Vagina (tissue), 2 donors: Measurements from ENCODE around the gene OPRL1. TPM values are rescaled to one million over a fixed set of nuclear protein-coding genes. Genes with fewer than 3 reads are reported as not detected.

Source experiments
- DNase-seq, 2 donors: peaks; one replicate each; pipeline ENCODE4 v3.0.0-alpha.2; 2017; ENCODE audit errors: extremely low spot score in 2 of 2
- H3K27ac ChIP-seq: fragments of 200-600 bp; sonication (generic); one replicate; pipeline ENCODE4 v1.5.1; 2019
- H3K27me3 ChIP-seq: fragments of 200-600 bp; sonication (generic); one replicate; pipeline ENCODE4 v1.5.1; 2019
- H3K36me3 ChIP-seq, 2 donors: fragments of 200-600 bp; sonication (generic); one replicate each; pipeline ENCODE4 v1.5.1; 2017 to 2019
- H3K4me1 ChIP-seq: fragments of 200-600 bp; sonication (generic); one replicate; pipeline ENCODE4 v1.5.1; 2019
- H3K4me3 ChIP-seq, 2 donors: fragments of 200-600 bp; sonication (generic); 1 replicate in 1 of 2; 2 replicates in 1 of 2; pipeline ENCODE4 v1.5.1; 2016 to 2019
- H3K9me3 ChIP-seq: fragments of 200-600 bp; sonication (generic); one replicate; pipeline ENCODE4 v1.5.1; 2019
- POLR2A ChIP-seq, 2 donors: fragments of 450-650 bp; IDR thresholded peaks; one replicate each; pipeline ENCODE4 v1.6.1; 2017; ENCODE audit warnings: antibody characterized with exemption in 2 of 2, mild to moderate bottlenecking in 2 of 2, moderate library complexity in 2 of 2
- POLR2AphosphoS5 ChIP-seq, 2 donors: sonication (generic); formaldehyde crosslinking; IDR thresholded peaks; one replicate each; pipeline ENCODE4 v1.9.0; 2017; ENCODE audit warnings: antibody characterized with exemption in 2 of 2, mild to moderate bottlenecking in 2 of 2, low read depth in 1 of 2; ENCODE audit not compliant: insufficient read depth in 1 of 2
- intact Hi-C: fragments of 100-400 bp; cut with DNase I; formaldehyde crosslinking; loops from one replicate; pipeline ENCODE4 v1.15.1; 2023
- total RNA-seq: library from RNA; depleted of rRNA; stranded (reverse); fragments of >200 nt; gene quantifications from one replicate; pipeline ENCODE4 v1.2.3, GENCODE V29; 2016
- TF ChIP-seq, protein P1 (sequence below), 3 experiments: fragments of 450-650 bp in 2 of 3; fragments of 200-600 bp in 1 of 3; sonication (generic) in 1 of 3; IDR thresholded peaks; one replicate each; pipeline ENCODE4 v1.5.1; 2017 to 2019; ENCODE audit warnings: antibody characterized with exemption in 3 of 3, mild to moderate bottlenecking in 2 of 3, moderate library complexity in 2 of 3

The OPRL1 gene
- total RNA-seq, 1 donor from 2014 or later: 1.5 TPM

DNA sequence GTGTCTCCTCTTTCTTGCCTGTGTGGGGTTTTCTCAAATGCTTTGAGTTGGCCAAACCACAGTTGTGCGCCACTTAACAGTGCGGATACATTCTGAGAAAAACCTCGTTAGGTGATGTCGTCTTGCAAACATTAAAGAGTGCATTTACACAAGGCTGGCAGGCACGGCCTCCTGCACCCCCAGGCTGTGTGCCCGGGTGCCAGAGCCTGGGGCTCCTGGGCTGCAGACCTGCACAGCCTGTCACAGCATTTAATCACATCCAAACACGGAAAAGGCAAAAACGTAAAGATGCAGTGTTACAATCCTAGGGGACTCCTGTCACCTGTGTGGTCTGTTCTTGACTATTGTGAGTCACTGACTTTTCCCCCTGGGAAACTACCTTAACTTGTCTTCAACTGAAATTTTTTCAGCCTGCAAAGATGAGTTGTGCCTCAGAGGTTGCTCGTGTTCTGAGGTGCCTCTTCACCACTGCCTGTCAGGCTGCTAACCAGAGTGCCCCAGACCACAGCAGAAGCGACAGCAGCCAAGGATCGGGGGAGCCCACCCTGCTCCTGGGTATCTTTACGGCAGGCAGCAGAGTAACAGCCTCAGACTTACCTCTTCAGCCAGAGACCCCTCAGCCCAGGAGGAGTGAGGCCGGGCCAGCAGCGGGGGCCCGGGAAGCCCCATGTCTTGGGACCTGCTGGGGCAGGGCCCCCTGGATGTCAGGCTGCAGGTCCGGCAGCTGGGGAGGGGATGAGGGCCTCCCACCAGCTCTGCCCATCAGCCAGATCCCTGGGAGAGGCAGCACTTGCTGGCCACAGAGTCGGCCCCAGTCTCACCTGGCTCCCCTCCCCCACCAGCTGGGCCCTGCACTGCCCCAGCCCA is 44.6 kb upstream of the OPRL1 start:
- Histone ChIP-seq H3K4me3 (no peak overlapping the region), H3K27me3 (peaks cover 7% of the 10 kb centered on the region), H3K36me3 (peaks cover 0 to 24% of the 10 kb centered on the region in 2 donors), H3K27ac (no peak overlapping the region), H3K4me1 (peaks cover 27% of the 10 kb centered on the region), H3K9me3 (no peaks in the 10 kb centered on the region)
- TF ChIP-seq POLR2AphosphoS5 (IDR thresholded peaks at IDR 0.05; ENCODE audit: insufficient read depth in 1 of 2, low read depth in 1 of 2) (no peak), POLR2A (IDR thresholded peaks at IDR 0.05) (no peak)
- TF ChIP-seq, protein P1, sequence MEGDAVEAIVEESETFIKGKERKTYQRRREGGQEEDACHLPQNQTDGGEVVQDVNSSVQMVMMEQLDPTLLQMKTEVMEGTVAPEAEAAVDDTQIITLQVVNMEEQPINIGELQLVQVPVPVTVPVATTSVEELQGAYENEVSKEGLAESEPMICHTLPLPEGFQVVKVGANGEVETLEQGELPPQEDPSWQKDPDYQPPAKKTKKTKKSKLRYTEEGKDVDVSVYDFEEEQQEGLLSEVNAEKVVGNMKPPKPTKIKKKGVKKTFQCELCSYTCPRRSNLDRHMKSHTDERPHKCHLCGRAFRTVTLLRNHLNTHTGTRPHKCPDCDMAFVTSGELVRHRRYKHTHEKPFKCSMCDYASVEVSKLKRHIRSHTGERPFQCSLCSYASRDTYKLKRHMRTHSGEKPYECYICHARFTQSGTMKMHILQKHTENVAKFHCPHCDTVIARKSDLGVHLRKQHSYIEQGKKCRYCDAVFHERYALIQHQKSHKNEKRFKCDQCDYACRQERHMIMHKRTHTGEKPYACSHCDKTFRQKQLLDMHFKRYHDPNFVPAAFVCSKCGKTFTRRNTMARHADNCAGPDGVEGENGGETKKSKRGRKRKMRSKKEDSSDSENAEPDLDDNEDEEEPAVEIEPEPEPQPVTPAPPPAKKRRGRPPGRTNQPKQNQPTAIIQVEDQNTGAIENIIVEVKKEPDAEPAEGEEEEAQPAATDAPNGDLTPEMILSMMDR (IDR thresholded peaks at IDR 0.05): no peak
- intact Hi-C loops: no loop called here
- no peak for DNase-seq

DNA sequence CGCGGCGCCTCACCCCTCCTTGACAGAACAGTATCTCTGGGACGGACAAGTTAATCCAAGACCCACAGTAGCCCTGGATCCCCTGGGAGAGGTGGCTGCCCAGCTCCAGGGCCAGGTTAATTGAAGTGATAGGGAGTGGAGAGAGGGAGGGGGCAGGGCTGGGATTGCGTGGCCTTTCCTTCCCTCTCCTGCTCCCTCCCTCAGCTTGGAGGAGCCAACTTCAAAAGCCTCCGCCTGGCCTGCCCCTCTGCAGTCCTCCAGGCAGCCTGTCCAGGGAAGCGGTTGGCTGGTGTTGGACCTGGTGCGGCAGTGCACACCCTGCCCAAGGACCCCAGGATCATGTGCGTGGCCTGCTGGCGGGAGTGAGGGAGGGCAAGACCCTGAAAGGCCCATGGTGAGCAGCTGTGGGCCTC is 43.9 kb upstream of the OPRL1 start, which contains the start of gene C20orf204:
Gene C20orf204, plus strand, starts transcription at position 250 of the 413 bp plus-strand sequence. Its CDS starts 142 bp downstream, at position 392.
- no peak within 1 kb of the TSS for H3K27ac ChIP-seq
- intact Hi-C loops: no loop called here
- TF ChIP-seq POLR2A (IDR thresholded peaks at IDR 0.05) (no peak), POLR2AphosphoS5 (IDR thresholded peaks at IDR 0.05; ENCODE audit: insufficient read depth in 1 of 2, low read depth in 1 of 2) (no peak)
- TF ChIP-seq, protein P1 (IDR thresholded peaks at IDR 0.05): no peak
- H3K9me3 ChIP-seq: no peaks in the 10 kb centered on the region
- H3K4me3 ChIP-seq: no peak within 1 kb of the TSS
- DNase-seq: no peak
- H3K36me3 ChIP-seq: peaks cover 0 to 18% of the 10 kb centered on the region in 2 donors
- peaks cover 7% of the 10 kb centered on the region for H3K27me3 ChIP-seq
- H3K4me1 ChIP-seq: peaks cover 32% of the 10 kb centered on the region

DNA sequence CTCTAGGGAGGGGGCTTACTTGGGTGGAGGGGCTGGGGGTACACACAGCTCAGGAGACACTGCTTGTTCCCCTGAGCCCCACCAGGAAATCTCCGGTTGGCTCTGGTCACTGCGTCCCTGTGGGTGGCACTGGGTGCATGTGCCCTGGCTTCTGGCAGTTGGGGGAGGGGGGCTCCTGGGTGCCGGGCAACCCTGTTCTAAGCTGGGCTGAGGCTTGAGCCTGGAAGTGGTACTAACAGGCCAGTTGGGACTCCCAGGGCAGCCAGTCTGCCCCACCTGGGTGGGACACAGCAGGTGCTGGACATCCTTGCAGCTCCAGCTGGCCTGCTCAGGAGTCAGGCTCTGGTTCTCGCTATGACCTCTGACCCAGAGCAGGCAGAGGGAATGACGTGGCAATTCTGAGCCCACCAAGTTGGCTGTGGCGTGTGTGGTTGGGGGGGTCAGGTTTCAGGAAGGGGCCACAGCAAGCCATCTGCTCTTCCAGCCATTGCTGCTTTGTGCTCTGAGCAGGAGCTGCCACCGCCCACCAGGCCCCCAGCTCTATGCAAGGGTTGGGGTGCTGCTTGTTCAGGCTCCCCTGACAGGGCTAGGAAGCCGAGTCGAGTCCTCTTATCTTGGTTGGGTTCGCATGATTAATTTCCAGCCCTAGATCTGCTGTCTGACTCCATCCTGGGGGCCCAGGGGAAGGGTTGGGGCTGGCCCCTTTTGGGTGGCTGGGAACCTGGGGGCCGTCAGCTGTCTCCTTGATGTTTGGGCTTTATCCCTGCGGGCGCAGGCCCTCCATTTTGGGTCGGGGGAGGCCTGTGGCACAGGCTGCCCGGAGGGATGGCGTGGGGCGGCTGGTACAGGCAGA is 43.3 kb upstream of the OPRL1 start:
- Histone ChIP-seq H3K27me3 (peaks cover 7% of the 10 kb centered on the region), H3K4me3 (no peak overlapping the region), H3K4me1 (peaks cover 37% of the 10 kb centered on the region), H3K9me3 (no peaks in the 10 kb centered on the region), H3K36me3 (peaks cover 0 to 16% of the 10 kb centered on the region in 2 donors), H3K27ac (no peak overlapping the region)
- DNase-seq: no peak
- intact Hi-C loops: no loop called here
- TF ChIP-seq, protein P1 (IDR thresholded peaks at IDR 0.05): no peak
- TF ChIP-seq POLR2AphosphoS5 (IDR thresholded peaks at IDR 0.05; ENCODE audit: insufficient read depth in 1 of 2, low read depth in 1 of 2): no peak
- TF ChIP-seq POLR2A (IDR thresholded peaks at IDR 0.05): no peak

DNA sequence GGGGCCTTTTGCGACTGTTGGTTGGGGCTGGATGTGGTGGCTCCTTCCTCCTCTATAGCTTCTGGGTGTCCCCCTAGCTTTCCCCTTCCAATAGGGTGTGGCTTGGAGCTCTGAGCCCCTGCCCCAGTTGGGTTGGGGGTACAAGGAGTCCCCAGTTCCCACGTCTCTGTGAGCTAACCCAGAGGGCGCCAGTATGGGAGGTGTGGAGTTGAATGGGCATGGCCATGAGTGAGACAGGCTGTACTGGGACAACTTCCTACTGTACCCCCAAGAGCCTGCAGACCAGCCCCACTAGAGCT is 42.7 kb upstream of the OPRL1 start:
- no peak for TF ChIP-seq POLR2A (IDR thresholded peaks at IDR 0.05)
- TF ChIP-seq POLR2AphosphoS5 (IDR thresholded peaks at IDR 0.05; ENCODE audit: insufficient read depth in 1 of 2, low read depth in 1 of 2): no peak
- TF ChIP-seq, protein P1 (IDR thresholded peaks at IDR 0.05): no peak
- Histone ChIP-seq H3K27me3 (peaks cover 7% of the 10 kb centered on the region), H3K36me3 (peaks cover 0 to 10% of the 10 kb centered on the region in 2 donors), H3K4me3 (no peak overlapping the region), H3K9me3 (no peaks in the 10 kb centered on the region), H3K4me1 (peaks cover 42% of the 10 kb centered on the region), H3K27ac (no peak overlapping the region)
- intact Hi-C loops: no loop called here
- no peak for DNase-seq
